CD4-positive, alpha-beta T cell treated with Interleukin-21 for 1 hour (primary cell): ENCODE results near the gene ADAMTS17.
A peak's percentile ranks its signal among the peaks of the same experiment; 100 is the strongest.

ENCODE experiments used
- DNase-seq: peaks from one replicate; pipeline ENCODE4 v3.0.0-alpha.2; 2020

ADAMTS17 gene

DNA sequence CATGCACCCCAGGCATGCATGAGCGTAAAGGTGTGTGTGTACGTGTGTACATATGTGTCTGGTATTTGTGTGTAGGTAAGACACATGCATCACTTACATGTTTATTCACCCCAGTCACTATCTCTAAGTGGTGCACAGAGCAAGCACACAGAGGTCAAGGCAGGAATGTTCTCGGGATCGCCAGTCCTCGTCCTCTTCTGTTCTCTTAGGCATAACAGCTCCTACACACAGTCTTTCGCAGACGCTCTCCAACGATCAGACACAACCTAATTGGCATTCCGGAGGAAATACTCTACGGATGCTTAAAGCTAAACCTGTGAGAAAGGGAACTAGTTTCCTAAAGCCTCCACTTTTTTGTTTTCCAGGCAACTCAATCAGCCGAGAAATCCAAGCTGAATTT, 95.9 kb downstream of the ADAMTS17 start:
- DNase-seq = no peak

- DNase-seq = no peak
Measured at GRCh38 chr15:100245487-100245820, 96.3 kb downstream of the ADAMTS17 start.

GRCh38 chr15:100244796-100245486, 96.8 kb downstream of the ADAMTS17 start:
- no peak for DNase-seq

GRCh38 chr15:100242989-100243388, 98.8 kb downstream of the ADAMTS17 start:
- no peak for DNase-seq

DNA sequence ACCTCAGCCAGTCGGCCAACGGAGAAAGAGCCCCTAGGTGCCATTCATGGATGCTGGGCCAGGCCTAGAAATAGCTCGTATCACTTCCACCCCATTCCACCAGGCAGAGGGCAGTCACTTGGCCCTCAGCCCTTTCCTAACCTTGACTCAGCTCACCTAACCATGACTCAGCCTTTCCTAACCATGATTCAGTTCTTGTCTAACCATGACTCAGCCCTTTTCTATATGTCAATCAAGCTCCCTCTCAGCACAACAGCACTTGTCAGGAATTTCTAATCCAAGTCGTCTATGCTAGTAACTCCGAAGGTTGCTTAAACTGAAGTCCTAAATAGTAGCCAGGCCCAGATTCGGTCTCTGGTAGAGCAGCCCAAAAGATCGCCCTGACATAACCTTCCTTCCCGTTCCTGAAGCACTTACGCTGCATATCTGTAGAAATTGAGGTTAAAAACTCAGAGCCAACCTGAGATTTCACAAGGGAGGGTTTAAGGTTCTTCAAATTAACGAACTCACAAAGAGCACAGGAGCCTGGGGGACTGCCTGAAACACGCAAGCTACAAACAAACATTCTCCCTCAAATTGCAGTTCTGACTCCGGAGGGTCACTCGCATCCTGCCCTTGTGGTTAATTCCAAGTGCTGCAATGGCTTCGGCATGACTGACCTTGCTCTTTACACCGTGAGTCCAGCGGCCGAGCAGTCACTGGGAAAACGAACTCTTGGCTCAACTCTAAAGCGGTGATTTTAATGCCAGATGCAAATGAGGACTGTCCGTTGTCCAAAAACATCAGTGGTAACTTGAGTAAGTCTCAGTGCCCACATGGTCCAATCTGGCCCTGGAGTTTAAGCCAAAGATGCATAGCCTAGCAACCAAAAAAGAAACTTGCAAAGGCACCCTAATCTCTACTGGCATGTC, 99.9 kb downstream of the ADAMTS17 start:
- DNase-seq = no peak

- DNase-seq = no peak
Measured at GRCh38 chr15:100236981-100237720, 104.6 kb downstream of the ADAMTS17 start.

DNA sequence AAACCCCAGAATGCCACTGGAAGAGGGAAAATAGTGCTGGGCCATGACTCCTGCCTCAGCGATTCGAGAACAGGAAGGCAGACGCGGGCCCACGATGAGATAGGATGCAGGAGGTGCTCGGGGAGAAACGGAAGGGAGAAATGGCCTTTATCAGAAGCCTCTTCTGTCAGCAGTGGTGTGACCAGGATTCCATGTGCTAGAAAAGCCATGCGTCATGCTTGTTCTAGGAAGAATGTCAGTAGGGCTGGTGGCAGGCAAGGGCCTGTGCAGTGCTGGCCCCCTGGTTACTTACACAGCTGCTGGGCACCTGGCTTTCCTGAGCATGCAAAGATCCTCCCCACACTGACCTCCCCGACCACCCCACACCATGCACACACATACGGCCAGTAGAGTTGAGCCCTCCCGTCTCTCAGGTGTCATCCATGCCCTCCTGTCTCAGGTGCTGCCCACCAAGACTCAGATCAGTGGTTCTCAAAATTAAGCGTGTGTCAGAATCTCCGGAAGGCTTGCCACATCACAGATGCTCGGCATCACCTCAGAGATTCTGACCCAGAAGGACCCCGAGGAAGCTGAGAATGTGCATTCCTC, 106.7 kb downstream of the ADAMTS17 start:
- no peak for DNase-seq

- DNase-seq = no peak
Measured at GRCh38 chr15:100234158-100235029, 107.4 kb downstream of the ADAMTS17 start.

DNA sequence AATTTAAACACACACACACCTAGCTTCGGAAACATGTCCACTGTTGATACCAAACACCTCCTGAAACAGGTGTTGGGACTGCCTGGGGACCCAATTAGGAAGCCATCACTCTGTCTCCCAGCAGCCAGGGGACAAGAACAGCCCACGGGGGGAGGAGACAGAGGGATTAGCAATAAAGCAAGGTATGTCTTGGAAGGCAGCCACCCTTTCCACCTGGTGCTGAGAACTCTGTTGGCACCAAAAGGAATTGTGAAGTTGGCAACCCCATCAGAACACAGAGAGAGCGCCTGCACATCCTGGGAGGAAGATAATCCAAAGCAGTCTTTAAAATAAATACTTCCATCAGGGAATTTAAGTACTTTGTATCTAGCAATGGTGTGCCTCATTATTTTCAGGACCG, 111.0 kb downstream of the ADAMTS17 start:
- DNase-seq = no peak

DNA sequence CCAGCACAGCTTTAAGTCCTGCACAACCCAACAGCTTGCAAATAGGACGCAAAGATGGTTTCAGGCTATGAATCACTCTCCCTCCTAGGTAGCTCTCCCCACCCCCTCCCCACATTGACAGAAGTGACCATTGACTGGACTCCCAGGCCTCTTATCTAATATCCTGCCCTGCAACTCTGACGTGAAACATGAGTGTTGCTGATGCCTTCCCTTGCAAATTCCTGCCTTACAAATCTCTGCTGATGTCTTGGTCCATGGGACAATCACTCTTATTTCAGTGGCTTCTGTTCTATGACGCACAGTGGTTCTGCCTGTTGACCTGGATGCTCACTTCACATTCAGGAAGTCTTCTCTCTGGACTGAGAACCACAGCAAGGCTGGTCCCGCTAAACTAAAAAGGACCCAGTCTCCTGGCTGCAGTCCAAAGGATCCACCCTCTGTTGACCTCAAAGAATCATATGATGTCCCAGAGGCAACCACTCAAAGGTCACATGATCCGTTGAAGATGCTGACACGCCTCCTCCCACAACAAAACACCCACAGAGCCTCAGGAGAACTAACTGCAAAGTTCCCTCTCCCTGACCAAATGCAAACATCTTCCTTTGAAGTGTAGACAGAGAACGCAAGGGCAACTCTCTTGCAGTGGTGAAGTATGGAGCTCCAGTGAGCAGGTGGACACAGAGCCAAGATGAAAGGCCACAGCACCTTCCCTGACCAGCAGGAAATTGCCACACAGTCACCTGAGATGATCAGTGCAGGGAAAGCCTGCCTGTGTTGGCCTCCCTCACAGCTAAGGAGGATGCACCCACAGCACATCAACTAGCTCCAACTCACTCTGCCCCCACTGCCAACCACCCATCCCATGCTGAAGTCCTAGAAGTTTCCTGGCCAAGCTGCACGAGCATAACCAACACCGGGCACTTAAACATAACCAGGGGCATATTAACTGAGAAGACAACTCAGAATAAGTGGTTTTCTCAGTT, 112.3 kb downstream of the ADAMTS17 start:
- DNase-seq = peak; percentile 0

DNA sequence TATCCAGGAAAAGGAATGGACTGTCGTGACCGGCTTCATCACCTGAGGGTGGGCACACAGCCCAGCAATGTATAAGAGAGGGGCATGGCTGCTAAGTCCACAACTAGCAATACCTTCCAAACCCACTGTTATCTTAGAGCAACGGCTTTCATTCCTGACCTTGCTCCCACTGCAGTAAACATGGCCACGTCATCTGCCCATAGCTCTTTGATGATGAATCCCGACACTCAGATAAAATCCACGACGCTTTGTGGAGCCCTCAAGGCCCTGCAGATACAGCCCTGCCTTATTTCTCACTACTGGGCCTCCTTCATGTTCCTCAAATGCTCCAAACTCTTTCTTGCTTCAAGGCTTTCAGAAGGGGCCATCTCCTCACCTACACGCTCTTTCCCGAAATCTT, 114.0 kb downstream of the ADAMTS17 start:
- DNase-seq = no peak

DNA sequence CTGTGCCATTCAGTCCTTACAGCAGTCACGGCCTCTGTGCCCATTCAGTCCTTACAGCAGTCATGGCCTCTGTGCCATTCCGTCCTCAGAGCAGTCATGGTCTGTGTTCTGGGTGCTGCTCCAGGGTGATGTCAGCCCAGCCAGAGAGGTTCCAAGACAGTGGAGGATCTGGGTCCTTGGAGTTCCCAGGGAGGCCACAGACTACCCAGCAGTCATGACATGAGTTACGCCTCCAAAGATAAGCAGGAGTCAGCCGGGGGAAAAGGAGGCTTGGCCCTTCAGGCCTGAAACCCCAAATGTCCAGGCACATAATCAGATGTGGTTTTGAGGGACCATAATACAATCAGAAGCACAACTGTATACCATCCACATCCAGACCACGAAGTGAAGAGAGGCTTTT, 115.7 kb downstream of the ADAMTS17 start:
- DNase-seq = no peak

DNA sequence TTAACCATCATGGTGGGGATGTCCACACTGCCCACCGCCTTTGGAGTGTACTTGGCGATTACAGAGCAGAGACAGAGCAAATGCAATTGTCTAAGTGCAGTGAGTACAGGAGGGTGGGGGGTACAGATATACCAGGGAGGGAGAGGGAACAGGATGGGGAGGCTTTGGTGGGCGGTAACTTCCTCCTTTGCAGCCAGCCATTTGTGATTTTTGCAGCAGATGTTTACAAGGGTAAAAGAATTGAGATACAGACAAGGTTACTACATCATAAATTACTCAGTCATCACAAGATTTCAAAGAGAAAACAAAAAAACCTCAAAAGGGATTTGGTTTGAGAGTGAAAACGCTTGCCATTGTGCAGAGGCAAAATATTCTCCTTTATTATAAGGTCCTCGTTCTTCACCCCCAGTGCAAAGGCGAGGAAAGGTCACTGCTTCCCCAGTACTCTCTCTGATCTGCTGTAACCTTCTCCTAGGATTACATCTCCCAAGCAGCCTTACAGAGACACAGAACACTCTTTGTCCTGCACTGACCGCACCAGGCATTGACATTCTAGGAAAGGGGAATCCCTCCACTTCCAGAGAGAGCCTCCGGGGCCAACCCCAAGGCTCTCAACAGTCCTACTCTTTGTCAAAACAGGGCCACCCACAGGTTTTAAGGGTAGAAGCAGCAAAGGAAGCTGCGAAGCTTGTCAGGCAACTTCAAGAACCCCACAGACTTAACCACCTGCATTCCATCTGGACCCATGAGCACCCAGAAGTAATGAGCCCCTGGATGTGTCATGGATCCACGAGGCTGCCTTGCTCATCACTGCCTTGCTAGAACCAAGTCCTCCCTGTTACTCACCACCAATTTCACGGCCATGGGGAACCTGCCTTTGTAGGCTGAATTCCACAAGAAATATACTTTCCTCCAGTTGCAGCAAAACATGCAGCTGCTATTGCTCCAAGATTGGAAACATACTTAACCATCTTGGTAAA, 117.3 kb downstream of the ADAMTS17 start:
- DNase-seq = no peak

- DNase-seq = no peak
Measured at GRCh38 chr15:100222349-100222715, 119.4 kb downstream of the ADAMTS17 start.

- DNase-seq = no peak
Measured at GRCh38 chr15:100221471-100222348, 120.1 kb downstream of the ADAMTS17 start.

DNA sequence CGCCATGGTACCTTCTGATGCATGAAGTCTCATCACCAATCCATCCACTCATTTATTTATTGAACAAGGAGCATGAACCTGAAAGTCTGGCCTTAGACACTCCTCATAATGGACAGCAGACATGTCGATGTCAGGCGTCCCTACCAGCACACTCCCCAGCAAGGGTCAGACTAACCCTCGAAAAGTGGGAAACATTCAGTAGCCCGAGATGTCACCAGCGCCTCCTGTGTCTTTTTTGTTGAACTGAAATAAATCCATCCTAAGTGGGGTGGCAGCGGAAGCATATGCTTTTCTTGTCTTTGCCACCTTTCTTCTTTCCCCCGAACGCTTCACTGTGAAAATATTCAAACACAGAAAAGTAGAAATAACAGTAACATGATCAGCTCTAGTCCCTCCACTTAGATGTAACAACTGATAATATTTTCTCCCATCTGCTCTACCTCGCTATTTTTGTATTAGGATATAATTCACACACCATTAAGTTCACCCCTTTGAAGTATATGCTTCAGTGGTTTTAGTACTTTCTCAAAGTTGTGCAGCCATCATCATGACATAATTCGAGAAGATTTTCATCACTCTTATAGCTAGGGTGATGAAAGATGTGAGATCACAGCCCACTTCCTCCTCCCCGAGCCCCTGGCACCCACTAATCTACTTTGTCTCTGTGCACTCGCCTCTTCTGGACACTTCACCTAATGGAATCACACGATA, 121.6 kb downstream of the ADAMTS17 start:
- no peak for DNase-seq

DNA sequence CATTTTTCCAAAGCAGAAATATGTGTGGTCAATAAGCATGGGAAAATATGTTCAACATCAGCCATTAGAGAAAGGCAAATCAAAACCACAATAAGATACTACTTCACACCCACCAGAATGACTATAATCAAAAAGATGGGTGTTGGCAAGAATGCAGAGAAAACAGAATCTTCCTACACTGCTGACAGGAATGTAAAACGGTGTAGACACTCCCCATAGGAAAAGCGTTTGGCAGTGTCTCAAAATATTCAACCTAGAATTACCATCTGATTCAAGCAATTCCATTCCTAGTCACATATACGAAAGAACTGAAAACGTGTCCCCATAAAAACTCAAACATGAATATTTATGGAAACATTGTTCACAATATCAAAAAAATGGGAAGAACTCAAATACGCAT, 123.3 kb downstream of the ADAMTS17 start:
- DNase-seq = no peak

GRCh38 chr15:100216182-100216581, 125.6 kb downstream of the ADAMTS17 start:
- DNase-seq = no peak
